ENCODE results near the gene TSHR. TPM values are rescaled to one million over a fixed set of nuclear protein-coding genes. Genes with fewer than 3 reads are reported as not detected.

The TSHR gene
- total and polyA plus RNA-seq, 2 of the 13 experiments (the other 11 are each of a cell fraction or from before 2014, with no cell fraction given) = not detected

GRCh38 chr14:80906336-80906735 lies 49.1 kb upstream of the TSHR start:
- no peak for ATAC-seq
- POLR2A ChIA-PET = no interaction called here
- no peak for DNase-seq (ENCODE audit: low spot score)
- FAIRE-seq = no peak
- CTCF ChIA-PET (ENCODE audit: low intra/inter-chr PET ratio, low total read pairs) = no interaction called here
- intact Hi-C loops (cut with micrococcal nuclease; ENCODE audit: unreplicated experiment) = no loop called here
- H3K79me2 ChIP-seq (ENCODE audit: insufficient read depth, low read length) = no peaks in the 10 kb centered on the region
- no TSS peak for BruUV-seq (replicated peaks)
- no peak overlapping the region for H3K4me2 ChIP-seq (ENCODE audit: low read depth, low read length)
- H3K9ac ChIP-seq (ENCODE audit: insufficient read depth, low read depth, low read length) = no peak overlapping the region
- peaks cover 6% of the 10 kb centered on the region; the same call in 1 of the 2 replicates for H3K4me1 ChIP-seq (ENCODE audit: insufficient read depth, low read length)
- no peaks in the 10 kb centered on the region for H4K20me1 ChIP-seq (ENCODE audit: insufficient read depth, low read length)
- H3K27me3 ChIP-seq (ENCODE audit: control insufficient read depth in 1 of 2, insufficient read depth in 2 of 2, low read length in 2 of 2) = no peaks in the 10 kb centered on the region
- H2AFZ ChIP-seq (ENCODE audit: low read length) = no peak overlapping the region
- H3K9me3 ChIP-seq (ENCODE audit: low read length) = no peaks in the 10 kb centered on the region
- in situ Hi-C loops (cut with HindIII; ENCODE audit: extremely low pct_ligation_motif_present, low pct_unique_long_range_greater_than_20kb) = no loop called here
- 100% methylated on average over 1 of the region's 1 CpG for WGBS (ENCODE audit: low lambda C conversion rate)
- H3K36me3 ChIP-seq (replicated peaks in 1 of 2; ENCODE audit: control insufficient read depth in 1 of 2, insufficient read depth in 2 of 2, low read length in 2 of 2) = no peaks in the 10 kb centered on the region
- no peak overlapping the region for H3K4me3 ChIP-seq (replicated peaks in 1 of 3; ENCODE audit: insufficient read depth in 1 of 3, low read depth in 2 of 3, low read length in 3 of 3)
- H3K27ac ChIP-seq (ENCODE audit: extremely low read length, insufficient read depth, low read length) = no peak overlapping the region
- TF ChIP-seq ZNF83 (CRISPR knock-in tag; IDR thresholded peaks at IDR 0.05; ENCODE audit: borderline replicate concordance) = no peak
- TF ChIP-seq ZNF512 (CRISPR knock-in tag; IDR thresholded peaks at IDR 0.05) = no peak
- TF ChIP-seq EHMT2 (IDR thresholded peaks at IDR 0.05; ENCODE audit: borderline replicate concordance, low read depth, low read length) = no peak
- no peak for TF ChIP-seq POLR2AphosphoS2 (IDR thresholded peaks at IDR 0.05; ENCODE audit: low read depth, low read length)
- no peak for TF ChIP-seq ZSCAN21 (CRISPR knock-in tag; IDR thresholded peaks at IDR 0.05; ENCODE audit: borderline replicate concordance)
- no peak for TF ChIP-seq ZNF570 (CRISPR knock-in tag; IDR thresholded peaks at IDR 0.05; ENCODE audit: borderline replicate concordance)
- no peak for TF ChIP-seq E2F5 (CRISPR knock-in tag; conservative IDR thresholded peaks at IDR 0.05)
- no peak for TF ChIP-seq RNF2 (conservative IDR thresholded peaks at IDR 0.05; ENCODE audit: low read depth)
- no peak for TF ChIP-seq ZSCAN9 (CRISPR knock-in tag; IDR thresholded peaks at IDR 0.05; ENCODE audit: borderline replicate concordance)
- no peak for TF ChIP-seq GFI1 (CRISPR knock-in tag; IDR thresholded peaks at IDR 0.05; ENCODE audit: borderline replicate concordance)
- no peak for TF ChIP-seq ZNF720 (CRISPR knock-in tag; IDR thresholded peaks at IDR 0.05)
- TF ChIP-seq HNRNPH1 (optimal IDR thresholded peaks at IDR 0.05; ENCODE audit: low read depth, low read length) = no peak
- TF ChIP-seq BATF2 (CRISPR knock-in tag; IDR thresholded peaks at IDR 0.05) = no peak
- no peak for TF ChIP-seq HDAC6 (IDR thresholded peaks at IDR 0.05; ENCODE audit: low read depth, low read length)
- no peak for TF ChIP-seq RFX5 (IDR thresholded peaks at IDR 0.05; ENCODE audit: low read depth, low read length)
- no peak for TF ChIP-seq ZNF646 (CRISPR knock-in tag; IDR thresholded peaks at IDR 0.05)

All from HepG2 (cell line).